ENCODE data around the gene ZNF521.

Gene ZNF521

DNA sequence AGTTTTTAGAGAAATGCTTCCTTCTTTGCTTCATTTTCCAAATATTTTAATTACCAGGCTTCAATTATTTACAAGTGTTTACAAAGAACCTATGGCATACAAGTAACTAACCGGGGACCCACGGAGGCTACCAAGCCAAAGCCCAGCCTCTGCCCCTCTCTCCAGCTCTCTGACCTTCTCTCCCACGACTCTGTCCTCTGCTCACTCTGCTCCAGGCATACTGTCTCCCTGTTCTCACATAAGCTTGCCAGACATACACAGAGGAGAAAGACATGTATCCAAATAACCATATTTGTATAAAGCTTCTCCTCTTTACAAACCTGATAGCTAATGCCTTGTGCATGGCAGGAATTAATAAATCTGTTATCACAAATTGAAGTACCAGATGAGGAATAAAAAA, 141.3 kb downstream of the ZNF521 start:
- no peak overlapping the region for H3K4me3 ChIP-seq (ENCODE audit: low read length in 2 of 2)
- H3K4me1 ChIP-seq (ENCODE audit: control insufficient read depth in 2 of 2, insufficient read depth in 2 of 2, low read length in 2 of 2) = no peaks in the 10 kb centered on the region
- H3K36me3 ChIP-seq (ENCODE audit: control insufficient read depth in 2 of 2, insufficient read depth in 2 of 2, low read length in 2 of 2) = no peaks in the 10 kb centered on the region
- no peak overlapping the region for H3K9ac ChIP-seq (ENCODE audit: low read depth in 1 of 2, low read length in 2 of 2)
- H3K27ac ChIP-seq (ENCODE audit: low read depth in 2 of 2, low read length in 2 of 2) = no peak overlapping the region
- H3K27me3 ChIP-seq (ENCODE audit: control insufficient read depth in 2 of 2, insufficient read depth in 2 of 2, low read length in 2 of 2) = no peaks in the 10 kb centered on the region
- H3K9me3 ChIP-seq (ENCODE audit: control insufficient read depth in 2 of 2, low read length in 2 of 2) = no peaks in the 10 kb centered on the region

DNA sequence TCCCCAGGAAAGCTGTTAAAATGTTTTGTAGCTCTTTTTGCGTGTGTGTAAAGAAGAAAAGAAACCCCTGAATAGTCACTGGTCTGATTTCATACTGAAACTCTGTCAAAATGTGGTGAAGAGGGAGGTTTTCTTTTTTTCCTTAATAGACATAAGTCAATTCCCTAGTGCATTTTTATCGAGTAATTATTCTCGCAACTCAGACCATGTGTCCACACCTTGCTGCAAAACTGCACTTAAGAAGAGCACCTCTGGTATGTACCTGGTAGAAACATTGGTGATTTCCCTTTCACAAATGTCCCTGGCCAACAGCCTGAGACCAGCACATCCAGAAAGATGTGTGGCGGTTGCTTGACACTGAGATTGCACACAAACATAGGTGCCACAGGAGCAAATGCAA, 159.9 kb downstream of the ZNF521 start:
- Histone ChIP-seq H3K9ac (ENCODE audit: low read depth in 1 of 2, low read length in 2 of 2) (no peak overlapping the region), H3K27ac (ENCODE audit: low read depth in 2 of 2, low read length in 2 of 2) (no peak overlapping the region), H3K4me3 (ENCODE audit: low read length in 2 of 2) (no peak overlapping the region), H3K4me1 (ENCODE audit: control insufficient read depth in 2 of 2, insufficient read depth in 2 of 2, low read length in 2 of 2) (no peaks in the 10 kb centered on the region), H3K9me3 (ENCODE audit: control insufficient read depth in 2 of 2, low read length in 2 of 2) (no peaks in the 10 kb centered on the region), H3K36me3 (ENCODE audit: control insufficient read depth in 2 of 2, insufficient read depth in 2 of 2, low read length in 2 of 2) (no peaks in the 10 kb centered on the region), H3K27me3 (ENCODE audit: control insufficient read depth in 2 of 2, insufficient read depth in 2 of 2, low read length in 2 of 2) (no peaks in the 10 kb centered on the region)

DNA sequence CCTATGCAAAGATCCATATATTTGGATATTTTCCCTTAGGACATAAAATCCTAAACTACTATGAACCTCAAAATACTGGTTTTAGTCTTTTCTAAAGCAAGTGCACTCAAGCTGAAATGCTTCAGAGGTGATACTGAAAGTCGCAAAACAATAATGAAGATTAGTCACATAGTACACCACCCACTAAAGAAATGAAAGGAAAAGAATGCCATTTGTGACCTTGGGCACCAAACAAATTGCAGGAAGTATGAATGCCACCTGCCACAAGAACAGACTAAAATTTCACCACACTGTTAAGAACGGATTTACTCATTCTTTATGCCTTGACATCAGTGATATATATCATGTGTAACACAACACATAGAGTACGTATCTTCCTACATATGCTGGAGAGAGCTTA, 161.5 kb downstream of the ZNF521 start:
- Histone ChIP-seq H3K4me1 (ENCODE audit: control insufficient read depth in 2 of 2, insufficient read depth in 2 of 2, low read length in 2 of 2) (no peaks in the 10 kb centered on the region), H3K4me3 (ENCODE audit: low read length in 2 of 2) (no peak overlapping the region), H3K27ac (ENCODE audit: low read depth in 2 of 2, low read length in 2 of 2) (no peak overlapping the region), H3K9ac (ENCODE audit: low read depth in 1 of 2, low read length in 2 of 2) (no peak overlapping the region), H3K9me3 (ENCODE audit: control insufficient read depth in 2 of 2, low read length in 2 of 2) (no peaks in the 10 kb centered on the region), H3K36me3 (ENCODE audit: control insufficient read depth in 2 of 2, insufficient read depth in 2 of 2, low read length in 2 of 2) (no peaks in the 10 kb centered on the region), H3K27me3 (ENCODE audit: control insufficient read depth in 2 of 2, insufficient read depth in 2 of 2, low read length in 2 of 2) (no peaks in the 10 kb centered on the region)

DNA sequence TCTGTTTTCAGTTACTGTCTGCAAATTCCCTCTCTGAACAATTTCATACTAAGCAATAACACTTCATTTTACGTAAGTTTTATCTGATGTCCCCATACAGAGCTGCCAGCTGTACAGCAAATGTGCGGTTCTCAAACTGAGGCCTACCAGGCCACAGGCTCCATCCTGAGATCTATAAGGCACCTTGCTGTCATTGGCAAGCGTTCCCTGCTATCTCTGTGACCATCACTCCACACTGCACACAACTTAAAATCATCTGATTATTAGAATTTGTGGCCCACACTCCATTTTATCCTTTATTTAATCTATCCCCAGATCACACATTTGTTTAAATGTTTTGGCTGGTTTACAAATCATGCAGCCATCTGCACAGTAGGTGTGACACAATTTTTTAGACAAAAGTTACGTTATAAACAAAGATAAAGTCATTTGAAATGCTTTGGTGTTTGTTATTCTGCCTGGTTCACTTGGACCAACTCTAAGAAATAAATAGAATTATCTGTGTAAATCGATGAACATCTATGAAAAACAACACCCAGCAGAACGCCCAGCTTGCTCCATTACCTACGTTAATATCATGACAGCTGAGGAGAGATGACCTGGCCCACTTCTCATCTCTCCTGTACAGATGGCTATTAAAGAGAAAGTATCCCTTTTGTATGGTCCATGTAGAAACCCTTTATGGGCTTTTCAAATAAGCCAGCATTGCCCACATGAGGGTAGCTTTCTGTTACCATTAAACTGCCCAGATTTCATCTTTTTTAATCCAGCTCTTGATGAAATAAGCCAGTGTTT, 162.4 kb downstream of the ZNF521 start:
- Histone ChIP-seq H3K4me1 (ENCODE audit: control insufficient read depth in 2 of 2, insufficient read depth in 2 of 2, low read length in 2 of 2) (no peaks in the 10 kb centered on the region), H3K9ac (ENCODE audit: low read depth in 1 of 2, low read length in 2 of 2) (no peak overlapping the region), H3K27ac (ENCODE audit: low read depth in 2 of 2, low read length in 2 of 2) (no peak overlapping the region), H3K27me3 (ENCODE audit: control insufficient read depth in 2 of 2, insufficient read depth in 2 of 2, low read length in 2 of 2) (no peaks in the 10 kb centered on the region), H3K4me3 (ENCODE audit: low read length in 2 of 2) (no peak overlapping the region), H3K36me3 (ENCODE audit: control insufficient read depth in 2 of 2, insufficient read depth in 2 of 2, low read length in 2 of 2) (no peaks in the 10 kb centered on the region), H3K9me3 (ENCODE audit: control insufficient read depth in 2 of 2, low read length in 2 of 2) (no peaks in the 10 kb centered on the region)

DNA sequence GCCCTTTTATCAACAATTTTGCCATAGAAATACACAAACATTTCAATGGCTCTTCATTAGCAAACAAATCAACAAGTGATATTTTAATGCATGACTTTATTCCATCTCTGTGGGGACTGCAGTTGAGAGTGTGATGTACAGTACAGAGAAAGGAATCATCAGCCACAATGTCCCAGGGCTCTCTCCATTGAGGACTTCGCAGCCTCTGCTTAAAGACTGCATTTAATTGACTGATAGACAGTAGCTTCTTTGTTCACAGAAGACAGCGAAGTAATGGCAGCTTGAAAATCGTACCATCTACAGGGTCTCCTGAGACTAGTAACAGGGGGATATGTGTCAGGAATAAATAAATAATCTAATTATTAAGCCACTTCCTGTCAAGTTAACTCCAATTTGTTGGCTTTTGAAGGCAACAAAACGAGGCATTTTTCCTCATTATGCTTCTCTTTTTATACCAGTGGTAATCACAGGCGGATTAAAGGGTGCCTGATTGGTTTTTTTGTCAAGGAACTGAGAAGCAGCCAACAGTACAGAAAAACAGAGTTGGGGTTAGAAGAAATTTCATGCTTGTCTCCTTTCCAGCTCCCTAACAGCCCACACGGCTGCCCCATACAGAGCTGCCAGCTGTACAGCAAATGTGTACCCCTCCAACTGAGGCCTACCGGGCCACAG, 164.3 kb downstream of the ZNF521 start:
- H3K27ac ChIP-seq (ENCODE audit: low read depth in 2 of 2, low read length in 2 of 2) = no peak overlapping the region
- no peaks in the 10 kb centered on the region for H3K36me3 ChIP-seq (ENCODE audit: control insufficient read depth in 2 of 2, insufficient read depth in 2 of 2, low read length in 2 of 2)
- H3K4me3 ChIP-seq (ENCODE audit: low read length in 2 of 2) = no peak overlapping the region
- no peaks in the 10 kb centered on the region for H3K4me1 ChIP-seq (ENCODE audit: control insufficient read depth in 2 of 2, insufficient read depth in 2 of 2, low read length in 2 of 2)
- H3K9ac ChIP-seq (ENCODE audit: low read depth in 1 of 2, low read length in 2 of 2) = no peak overlapping the region
- H3K9me3 ChIP-seq (ENCODE audit: control insufficient read depth in 2 of 2, low read length in 2 of 2) = no peaks in the 10 kb centered on the region
- H3K27me3 ChIP-seq (ENCODE audit: control insufficient read depth in 2 of 2, insufficient read depth in 2 of 2, low read length in 2 of 2) = no peaks in the 10 kb centered on the region

DNA sequence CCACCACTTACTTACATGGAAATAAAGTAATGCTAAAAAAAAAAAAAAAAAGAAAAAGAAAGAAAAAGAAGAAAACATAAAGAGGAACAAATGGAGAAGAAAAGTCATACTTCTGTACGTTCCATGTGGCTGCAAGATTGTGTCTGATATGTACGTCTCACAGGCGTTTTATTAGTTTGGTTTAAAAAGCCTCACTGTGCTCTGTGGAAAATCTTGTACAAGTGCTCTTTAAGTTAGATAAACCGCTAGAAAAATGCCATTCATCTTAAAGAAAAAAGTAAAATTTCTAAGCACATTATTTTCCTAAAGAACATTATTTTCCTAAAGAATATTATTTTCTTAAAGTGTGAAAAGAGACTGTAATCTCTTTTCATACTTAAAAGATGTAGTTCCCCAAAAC, 165.1 kb downstream of the ZNF521 start:
- H3K27ac ChIP-seq (ENCODE audit: low read depth in 2 of 2, low read length in 2 of 2) = no peak overlapping the region
- no peaks in the 10 kb centered on the region for H3K9me3 ChIP-seq (ENCODE audit: control insufficient read depth in 2 of 2, low read length in 2 of 2)
- no peak overlapping the region for H3K9ac ChIP-seq (ENCODE audit: low read depth in 1 of 2, low read length in 2 of 2)
- no peaks in the 10 kb centered on the region for H3K27me3 ChIP-seq (ENCODE audit: control insufficient read depth in 2 of 2, insufficient read depth in 2 of 2, low read length in 2 of 2)
- no peaks in the 10 kb centered on the region for H3K36me3 ChIP-seq (ENCODE audit: control insufficient read depth in 2 of 2, insufficient read depth in 2 of 2, low read length in 2 of 2)
- no peaks in the 10 kb centered on the region for H3K4me1 ChIP-seq (ENCODE audit: control insufficient read depth in 2 of 2, insufficient read depth in 2 of 2, low read length in 2 of 2)
- no peak overlapping the region for H3K4me3 ChIP-seq (ENCODE audit: low read length in 2 of 2)

DNA sequence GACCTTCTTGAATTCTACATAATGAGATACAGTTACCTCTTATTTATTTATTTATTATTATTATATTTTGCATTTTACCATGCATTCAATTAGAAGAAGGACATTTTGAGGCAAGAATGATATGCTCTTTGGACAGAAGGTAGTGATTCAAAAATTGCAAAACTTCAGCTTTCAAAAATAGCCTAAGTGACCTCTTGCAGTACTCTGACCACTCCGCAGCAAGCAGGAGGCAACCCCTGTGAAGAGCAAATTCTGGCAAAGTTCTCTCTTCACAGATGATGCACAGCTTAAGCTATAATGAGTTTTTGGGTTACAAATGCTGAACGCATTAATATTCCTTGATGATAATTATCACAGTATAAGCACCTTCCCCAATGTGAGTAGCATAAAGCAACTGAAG, 170.0 kb downstream of the ZNF521 start:
- no peak overlapping the region for H3K9ac ChIP-seq (ENCODE audit: low read depth in 1 of 2, low read length in 2 of 2)
- no peak overlapping the region for H3K4me3 ChIP-seq (ENCODE audit: low read length in 2 of 2)
- H3K36me3 ChIP-seq (ENCODE audit: control insufficient read depth in 2 of 2, insufficient read depth in 2 of 2, low read length in 2 of 2) = no peaks in the 10 kb centered on the region
- no peaks in the 10 kb centered on the region for H3K4me1 ChIP-seq (ENCODE audit: control insufficient read depth in 2 of 2, insufficient read depth in 2 of 2, low read length in 2 of 2)
- H3K27me3 ChIP-seq (ENCODE audit: control insufficient read depth in 2 of 2, insufficient read depth in 2 of 2, low read length in 2 of 2) = no peaks in the 10 kb centered on the region
- no peak overlapping the region for H3K27ac ChIP-seq (ENCODE audit: low read depth in 2 of 2, low read length in 2 of 2)
- H3K9me3 ChIP-seq (ENCODE audit: control insufficient read depth in 2 of 2, low read length in 2 of 2) = no peaks in the 10 kb centered on the region

DNA sequence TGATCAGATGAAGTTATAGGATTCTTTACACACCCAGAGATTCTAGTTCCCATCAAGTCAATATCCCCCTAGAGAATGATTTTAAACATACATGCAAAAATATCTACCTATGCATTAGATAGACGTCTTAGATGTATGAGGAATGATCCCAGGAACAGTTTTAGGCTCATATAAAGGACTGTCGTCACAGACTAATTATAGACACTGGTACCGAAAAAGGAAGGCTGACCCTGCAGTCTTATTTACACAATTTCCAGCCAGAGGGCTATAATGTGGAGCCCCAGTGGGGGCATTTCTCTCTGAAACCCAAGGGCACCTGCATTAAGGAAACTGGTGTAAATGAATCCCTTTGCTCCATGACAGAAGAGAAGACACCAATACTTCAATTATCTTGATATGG, 170.4 kb downstream of the ZNF521 start:
- Histone ChIP-seq H3K4me3 (ENCODE audit: low read length in 2 of 2) (no peak overlapping the region), H3K4me1 (ENCODE audit: control insufficient read depth in 2 of 2, insufficient read depth in 2 of 2, low read length in 2 of 2) (no peaks in the 10 kb centered on the region), H3K9ac (ENCODE audit: low read depth in 1 of 2, low read length in 2 of 2) (no peak overlapping the region), H3K36me3 (ENCODE audit: control insufficient read depth in 2 of 2, insufficient read depth in 2 of 2, low read length in 2 of 2) (no peaks in the 10 kb centered on the region), H3K27ac (ENCODE audit: low read depth in 2 of 2, low read length in 2 of 2) (no peak overlapping the region), H3K9me3 (ENCODE audit: control insufficient read depth in 2 of 2, low read length in 2 of 2) (no peaks in the 10 kb centered on the region), H3K27me3 (ENCODE audit: control insufficient read depth in 2 of 2, insufficient read depth in 2 of 2, low read length in 2 of 2) (no peaks in the 10 kb centered on the region)

DNA sequence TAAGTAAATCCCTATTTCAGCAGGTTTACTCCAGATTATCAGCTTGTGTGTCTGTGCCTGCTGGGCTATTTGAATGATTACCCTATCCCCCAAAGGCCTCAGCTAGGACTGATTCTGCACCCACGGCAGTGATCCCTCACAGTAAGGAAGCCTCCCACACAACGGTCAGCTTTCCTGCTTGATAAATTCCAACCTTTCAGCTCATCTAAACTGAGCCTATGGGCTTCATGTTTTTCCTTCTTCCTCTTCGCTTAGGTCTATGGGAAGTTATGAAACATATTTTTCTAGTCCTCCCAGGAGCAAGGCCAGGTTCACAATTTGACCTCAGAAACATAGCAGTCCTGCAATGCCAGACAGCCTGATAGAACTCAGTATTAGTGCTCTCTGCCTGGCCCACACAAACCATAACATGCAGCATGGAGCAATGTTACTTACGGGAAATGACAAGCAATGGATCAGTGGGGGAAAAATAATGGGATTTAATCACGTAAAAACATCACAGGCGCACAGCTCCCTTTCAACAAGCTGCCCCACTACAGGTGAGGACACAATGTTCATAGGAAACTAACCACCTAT, 170.9 kb downstream of the ZNF521 start:
- Histone ChIP-seq H3K36me3 (ENCODE audit: control insufficient read depth in 2 of 2, insufficient read depth in 2 of 2, low read length in 2 of 2) (no peaks in the 10 kb centered on the region), H3K27me3 (ENCODE audit: control insufficient read depth in 2 of 2, insufficient read depth in 2 of 2, low read length in 2 of 2) (no peaks in the 10 kb centered on the region), H3K27ac (ENCODE audit: low read depth in 2 of 2, low read length in 2 of 2) (no peak overlapping the region), H3K9ac (ENCODE audit: low read depth in 1 of 2, low read length in 2 of 2) (no peak overlapping the region), H3K9me3 (ENCODE audit: control insufficient read depth in 2 of 2, low read length in 2 of 2) (no peaks in the 10 kb centered on the region), H3K4me1 (ENCODE audit: control insufficient read depth in 2 of 2, insufficient read depth in 2 of 2, low read length in 2 of 2) (no peaks in the 10 kb centered on the region), H3K4me3 (ENCODE audit: low read length in 2 of 2) (no peak overlapping the region)

DNA sequence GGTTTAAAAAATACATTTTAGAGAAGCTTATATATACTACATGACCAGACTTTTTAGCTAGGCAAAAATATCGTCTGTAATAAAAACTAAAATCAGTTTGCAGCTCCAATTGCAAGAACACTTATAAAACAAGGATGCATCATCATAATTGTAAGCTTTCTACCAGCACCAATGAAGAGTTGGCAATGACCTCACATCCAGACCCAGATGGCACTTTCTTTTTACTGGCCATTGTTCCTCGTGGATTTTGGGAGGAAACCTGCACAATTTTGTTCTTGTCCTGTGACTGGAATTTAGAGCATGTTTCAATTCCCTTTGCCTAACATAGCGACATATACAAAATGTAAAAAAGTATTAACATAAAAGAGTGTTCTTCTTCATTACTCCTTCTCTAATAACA, 174.3 kb downstream of the ZNF521 start:
- Histone ChIP-seq H3K4me3 (ENCODE audit: low read length in 2 of 2) (no peak overlapping the region), H3K36me3 (ENCODE audit: control insufficient read depth in 2 of 2, insufficient read depth in 2 of 2, low read length in 2 of 2) (no peaks in the 10 kb centered on the region), H3K27ac (ENCODE audit: low read depth in 2 of 2, low read length in 2 of 2) (no peak overlapping the region), H3K9ac (ENCODE audit: low read depth in 1 of 2, low read length in 2 of 2) (no peak overlapping the region), H3K4me1 (ENCODE audit: control insufficient read depth in 2 of 2, insufficient read depth in 2 of 2, low read length in 2 of 2) (no peaks in the 10 kb centered on the region), H3K27me3 (ENCODE audit: control insufficient read depth in 2 of 2, insufficient read depth in 2 of 2, low read length in 2 of 2) (no peaks in the 10 kb centered on the region), H3K9me3 (ENCODE audit: control insufficient read depth in 2 of 2, low read length in 2 of 2) (no peaks in the 10 kb centered on the region)

Measured in mucosa of rectum (tissue), 2 donors.